Measurements from ENCODE around the gene KIF1B.
"Not testable (repeated sequence)": the region's sequence is repeated elsewhere in the genome, so short reads cannot be mapped to it uniquely, and the experiment has no call there.

Gene KIF1B

GRCh38 chr1:10236405-10237156 is 26.2 kb downstream of the KIF1B start:
- WGBS, 2 experiments (ENCODE audit: insufficient coverage in 2 of 2), result 100% methylated on average over 1 of the region's 2 CpGs; no CpG with 5 or more reads in 1 of the 2 experiments
- no peaks in the 10 kb centered on the region for H3K4me1 ChIP-seq (ENCODE audit: control insufficient read depth, insufficient read depth, low read length, poor library complexity, severe bottlenecking)
- peaks cover 60% of the 10 kb centered on the region for H3K36me3 ChIP-seq (ENCODE audit: control insufficient read depth, insufficient read depth, low read length)
- no peak overlapping the region for H3K27ac ChIP-seq (ENCODE audit: low read depth, low read length, severe bottlenecking)
- no peaks in the 10 kb centered on the region for H3K9me3 ChIP-seq (ENCODE audit: control insufficient read depth, low read length)
- no peak overlapping the region for H3K4me3 ChIP-seq (ENCODE audit: extremely low read depth, insufficient read depth, low read length, poor library complexity, severe bottlenecking)

- Histone ChIP-seq H3K36me3 (ENCODE audit: control insufficient read depth, insufficient read depth, low read length) (peaks cover 63% of the 10 kb centered on the region), H3K4me3 (ENCODE audit: extremely low read depth, insufficient read depth, low read length, poor library complexity, severe bottlenecking) (no peak overlapping the region), H3K4me1 (ENCODE audit: control insufficient read depth, insufficient read depth, low read length, poor library complexity, severe bottlenecking) (no peaks in the 10 kb centered on the region), H3K27ac (ENCODE audit: low read depth, low read length, severe bottlenecking) (no peak overlapping the region), H3K9me3 (ENCODE audit: control insufficient read depth, low read length) (no peaks in the 10 kb centered on the region)
- 100% methylated on average over 1 of the region's 1 CpG; no CpG with 5 or more reads in 1 of the 2 experiments for WGBS, 2 experiments (ENCODE audit: insufficient coverage in 2 of 2)
Measured at GRCh38 chr1:10237157-10237539, 26.8 kb downstream of the KIF1B start.

- H3K9me3 ChIP-seq (ENCODE audit: control insufficient read depth, low read length), result no peaks in the 10 kb centered on the region
- WGBS, 2 experiments (ENCODE audit: insufficient coverage in 2 of 2), result 96 to 100% methylated on average over 3 to 4 of the region's 7 CpGs
- H3K4me1 ChIP-seq (ENCODE audit: control insufficient read depth, insufficient read depth, low read length, poor library complexity, severe bottlenecking), result no peaks in the 10 kb centered on the region
- peaks cover 53% of the 10 kb centered on the region for H3K36me3 ChIP-seq (ENCODE audit: control insufficient read depth, insufficient read depth, low read length)
- H3K27ac ChIP-seq (ENCODE audit: low read depth, low read length, severe bottlenecking), result no peak overlapping the region
- H3K4me3 ChIP-seq (ENCODE audit: extremely low read depth, insufficient read depth, low read length, poor library complexity, severe bottlenecking), result no peak overlapping the region
Measured at GRCh38 chr1:10242135-10242534, 31.8 kb downstream of the KIF1B start.

GRCh38 chr1:10242811-10243210 is 32.4 kb downstream of the KIF1B start:
- WGBS, 2 experiments (ENCODE audit: insufficient coverage in 2 of 2), result 98 to 100% methylated on average over 4 to 5 of the region's 6 CpGs
- no peak overlapping the region for H3K27ac ChIP-seq (ENCODE audit: low read depth, low read length, severe bottlenecking)
- peaks cover 54% of the 10 kb centered on the region for H3K36me3 ChIP-seq (ENCODE audit: control insufficient read depth, insufficient read depth, low read length)
- no peaks in the 10 kb centered on the region for H3K9me3 ChIP-seq (ENCODE audit: control insufficient read depth, low read length)
- no peaks in the 10 kb centered on the region for H3K4me1 ChIP-seq (ENCODE audit: control insufficient read depth, insufficient read depth, low read length, poor library complexity, severe bottlenecking)
- H3K4me3 ChIP-seq (ENCODE audit: extremely low read depth, insufficient read depth, low read length, poor library complexity, severe bottlenecking), result no peak overlapping the region

- Histone ChIP-seq H3K4me1 (ENCODE audit: control insufficient read depth, insufficient read depth, low read length, poor library complexity, severe bottlenecking) (no peaks in the 10 kb centered on the region), H3K9me3 (ENCODE audit: control insufficient read depth, low read length) (peaks cover 4% of the 10 kb centered on the region), H3K27ac (ENCODE audit: low read depth, low read length, severe bottlenecking) (no peak overlapping the region), H3K4me3 (ENCODE audit: extremely low read depth, insufficient read depth, low read length, poor library complexity, severe bottlenecking) (no peak overlapping the region), H3K36me3 (ENCODE audit: control insufficient read depth, insufficient read depth, low read length) (peaks cover 54% of the 10 kb centered on the region)
- WGBS, 2 experiments (ENCODE audit: insufficient coverage in 2 of 2), result 100% methylated on average over 1 of the region's 3 CpGs; no CpG with 5 or more reads in 1 of the 2 experiments
Measured at GRCh38 chr1:10245674-10246073, 35.3 kb downstream of the KIF1B start.

- Histone ChIP-seq H3K4me1 (ENCODE audit: control insufficient read depth, insufficient read depth, low read length, poor library complexity, severe bottlenecking) (peaks cover 6% of the 10 kb centered on the region), H3K36me3 (ENCODE audit: control insufficient read depth, insufficient read depth, low read length) (peaks cover 36% of the 10 kb centered on the region), H3K9me3 (ENCODE audit: control insufficient read depth, low read length) (peaks cover 4% of the 10 kb centered on the region), H3K4me3 (ENCODE audit: extremely low read depth, insufficient read depth, low read length, poor library complexity, severe bottlenecking) (no peak overlapping the region), H3K27ac (ENCODE audit: low read depth, low read length, severe bottlenecking) (no peak overlapping the region)
- 91 to 100% methylated on average over 4 to 5 of the region's 12 CpGs for WGBS, 2 experiments (ENCODE audit: insufficient coverage in 2 of 2)
Measured at GRCh38 chr1:10249808-10250457, 39.6 kb downstream of the KIF1B start.

GRCh38 chr1:10250663-10251062 is 40.3 kb downstream of the KIF1B start:
- Histone ChIP-seq H3K9me3 (ENCODE audit: control insufficient read depth, low read length) (peaks cover 4% of the 10 kb centered on the region), H3K36me3 (ENCODE audit: control insufficient read depth, insufficient read depth, low read length) (peaks cover 40% of the 10 kb centered on the region), H3K4me1 (ENCODE audit: control insufficient read depth, insufficient read depth, low read length, poor library complexity, severe bottlenecking) (peaks cover 6% of the 10 kb centered on the region), H3K27ac (ENCODE audit: low read depth, low read length, severe bottlenecking) (no peak overlapping the region), H3K4me3 (ENCODE audit: extremely low read depth, insufficient read depth, low read length, poor library complexity, severe bottlenecking) (no peak overlapping the region)
- 81 to 95% methylated on average over 7 of the region's 7 CpGs for WGBS, 2 experiments (ENCODE audit: insufficient coverage in 2 of 2)

GRCh38 chr1:10251325-10252108 is 41.1 kb downstream of the KIF1B start:
- H3K9me3 ChIP-seq (ENCODE audit: control insufficient read depth, low read length); H3K27ac ChIP-seq (ENCODE audit: low read depth, low read length, severe bottlenecking); H3K4me1 ChIP-seq (ENCODE audit: control insufficient read depth, insufficient read depth, low read length, poor library complexity, severe bottlenecking); H3K4me3 ChIP-seq (ENCODE audit: extremely low read depth, insufficient read depth, low read length, poor library complexity, severe bottlenecking): not testable (repeated sequence)
- 96 to 98% methylated on average over 5 to 6 of the region's 9 CpGs for WGBS, 2 experiments (ENCODE audit: insufficient coverage in 2 of 2)
- H3K36me3 ChIP-seq (ENCODE audit: control insufficient read depth, insufficient read depth, low read length), result peaks cover 38% of the 10 kb centered on the region

- no peak overlapping the region for H3K4me3 ChIP-seq (ENCODE audit: extremely low read depth, insufficient read depth, low read length, poor library complexity, severe bottlenecking)
- 94 to 98% methylated on average over 5 to 6 of the region's 6 CpGs for WGBS, 2 experiments (ENCODE audit: insufficient coverage in 2 of 2)
Measured at GRCh38 chr1:10252508-10252907, 42.1 kb downstream of the KIF1B start.

GRCh38 chr1:10253149-10253548 is 42.8 kb downstream of the KIF1B start:
- 78% methylated on average over 1 of the region's 1 CpG; no CpG with 5 or more reads in 1 of the 2 experiments for WGBS, 2 experiments (ENCODE audit: insufficient coverage in 2 of 2)
- peak overlapping the region; percentile 71 for H3K27ac ChIP-seq (ENCODE audit: low read depth, low read length, severe bottlenecking)
- H3K4me1 ChIP-seq (ENCODE audit: control insufficient read depth, insufficient read depth, low read length, poor library complexity, severe bottlenecking), result peaks cover 6% of the 10 kb centered on the region
- no peak overlapping the region for H3K4me3 ChIP-seq (ENCODE audit: extremely low read depth, insufficient read depth, low read length, poor library complexity, severe bottlenecking)
- peaks cover 36% of the 10 kb centered on the region for H3K36me3 ChIP-seq (ENCODE audit: control insufficient read depth, insufficient read depth, low read length)
- peaks cover 4% of the 10 kb centered on the region for H3K9me3 ChIP-seq (ENCODE audit: control insufficient read depth, low read length)

More at GRCh38 chr1:10252508-10252907, 42.1 kb downstream of the KIF1B start:
- peaks cover 6% of the 10 kb centered on the region for H3K4me1 ChIP-seq (ENCODE audit: control insufficient read depth, insufficient read depth, low read length, poor library complexity, severe bottlenecking)
- peak overlapping the region; percentile 5 for H3K27ac ChIP-seq (ENCODE audit: low read depth, low read length, severe bottlenecking)
- H3K9me3 ChIP-seq (ENCODE audit: control insufficient read depth, low read length), result peaks cover 4% of the 10 kb centered on the region
- peaks cover 36% of the 10 kb centered on the region for H3K36me3 ChIP-seq (ENCODE audit: control insufficient read depth, insufficient read depth, low read length)
